DOHH2 (cell line): ENCODE data around the gene ADM5.

Experiments used
- EZH2phosphoT487 ChIP-seq: fragments of 200-600 bp; sonication (generic); IDR thresholded peaks from 2 replicates; pipeline ENCODE4 v1.6.1; 2017; ENCODE audit warnings: borderline replicate concordance, mild to moderate bottlenecking, antibody characterized with exemption, low read length, moderate library complexity, mixed read lengths
- TF ChIP-seq, protein P1 (sequence below): fragments of 200-600 bp; sonication (generic); IDR thresholded peaks from one replicate; pipeline ENCODE4 v1.5.1; 2014; ENCODE audit warnings: antibody characterized with exemption, mild to moderate bottlenecking, low read depth, low read length; ENCODE audit not compliant: poor library complexity, severe bottlenecking

DNA sequence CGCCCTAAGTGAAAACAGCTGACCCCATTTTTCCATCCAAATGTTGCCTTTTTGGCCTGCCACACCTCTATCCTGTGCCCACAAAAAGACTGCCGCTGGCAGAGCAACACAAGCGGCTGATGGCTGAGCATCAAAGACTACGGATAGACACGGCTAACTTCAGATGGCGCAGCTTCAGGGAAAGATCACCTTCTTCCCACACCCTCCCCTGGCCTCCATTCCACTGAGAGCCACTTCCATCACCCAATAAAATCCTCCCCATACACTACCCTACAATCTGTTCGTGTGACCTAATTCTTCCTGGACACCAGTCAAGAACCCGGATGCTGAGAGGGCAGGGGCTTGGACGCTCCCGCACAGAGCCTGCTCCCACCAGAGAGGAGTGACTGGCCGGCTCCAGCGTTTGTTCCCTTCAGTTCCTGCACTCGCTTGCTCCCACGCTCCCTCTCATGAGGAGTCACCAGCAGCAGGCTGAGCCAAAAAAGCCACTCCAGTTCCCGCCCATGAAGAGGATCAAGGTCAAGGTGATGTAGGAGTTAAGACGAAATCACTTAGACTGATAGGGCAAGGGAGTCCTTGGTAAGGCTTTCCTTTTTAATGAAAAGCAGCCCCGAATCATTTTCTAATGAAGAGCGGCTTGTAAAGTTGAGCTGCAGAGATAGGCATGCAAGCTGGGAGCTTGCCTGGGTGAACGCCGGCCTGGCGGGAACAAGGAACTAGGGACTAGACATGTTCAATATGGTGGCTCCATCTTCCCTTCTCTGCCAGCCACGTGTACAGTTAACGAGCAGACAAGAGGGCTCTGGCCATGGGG is 38.0 kb downstream of the ADM5 start:
- TF ChIP-seq, protein P1, sequence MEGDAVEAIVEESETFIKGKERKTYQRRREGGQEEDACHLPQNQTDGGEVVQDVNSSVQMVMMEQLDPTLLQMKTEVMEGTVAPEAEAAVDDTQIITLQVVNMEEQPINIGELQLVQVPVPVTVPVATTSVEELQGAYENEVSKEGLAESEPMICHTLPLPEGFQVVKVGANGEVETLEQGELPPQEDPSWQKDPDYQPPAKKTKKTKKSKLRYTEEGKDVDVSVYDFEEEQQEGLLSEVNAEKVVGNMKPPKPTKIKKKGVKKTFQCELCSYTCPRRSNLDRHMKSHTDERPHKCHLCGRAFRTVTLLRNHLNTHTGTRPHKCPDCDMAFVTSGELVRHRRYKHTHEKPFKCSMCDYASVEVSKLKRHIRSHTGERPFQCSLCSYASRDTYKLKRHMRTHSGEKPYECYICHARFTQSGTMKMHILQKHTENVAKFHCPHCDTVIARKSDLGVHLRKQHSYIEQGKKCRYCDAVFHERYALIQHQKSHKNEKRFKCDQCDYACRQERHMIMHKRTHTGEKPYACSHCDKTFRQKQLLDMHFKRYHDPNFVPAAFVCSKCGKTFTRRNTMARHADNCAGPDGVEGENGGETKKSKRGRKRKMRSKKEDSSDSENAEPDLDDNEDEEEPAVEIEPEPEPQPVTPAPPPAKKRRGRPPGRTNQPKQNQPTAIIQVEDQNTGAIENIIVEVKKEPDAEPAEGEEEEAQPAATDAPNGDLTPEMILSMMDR = no peak
- TF ChIP-seq EZH2phosphoT487 = no peak
